Measurements from ENCODE around the gene CSTF2.
"Not testable (repeated sequence)": the region's sequence is repeated elsewhere in the genome, so short reads cannot be mapped to it uniquely, and the experiment has no call there.

DNA sequence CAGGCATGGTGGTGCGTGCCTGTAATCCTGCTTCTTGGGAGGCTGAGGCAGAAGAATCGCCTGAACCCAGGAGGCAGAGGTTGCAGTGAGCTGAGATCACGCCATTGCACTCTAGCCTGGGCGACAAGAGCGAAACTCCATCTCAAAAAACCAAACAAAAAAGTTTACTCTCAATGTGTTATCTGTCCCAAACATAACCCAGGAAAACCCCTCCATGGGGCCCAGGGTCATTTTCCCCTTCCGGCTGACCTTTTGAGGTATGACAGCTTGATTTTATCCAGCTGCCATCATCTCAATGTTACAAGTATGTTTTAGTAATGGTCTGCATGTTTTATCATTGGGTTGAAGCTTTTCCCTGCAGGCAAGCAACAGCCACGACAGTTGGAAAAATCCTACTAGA is 23.8 kb upstream of the CSTF2 start:
- TF ChIP-seq CTCF, POLR2A (IDR thresholded peaks at IDR 0.05): not testable (repeated sequence)

Data from adrenal gland (tissue), 5 donors.